SK-N-SH treated with all-trans-retinoic acid at 6 μM for 48 hours (cell line): ENCODE measurements around the gene PFKL.
"Not testable (repeated sequence)": the region's sequence is repeated elsewhere in the genome, so short reads cannot be mapped to it uniquely, and the experiment has no call there.

ENCODE experiments used
- ATAC-seq: fragments of 200-7000 bp; cut with Tn5 transposase; 3 replicates; pipeline ENCODE4 v1.9.1; 2020; ENCODE audit warnings: mild to moderate bottlenecking, moderate library complexity
- ARNTL ChIP-seq: fragments of 450-650 bp; formaldehyde crosslinking; IDR thresholded peaks from 2 replicates; pipeline ENCODE4 v1.5.0; 2020; ENCODE audit warnings: low read depth, mild to moderate bottlenecking, moderate library complexity, borderline replicate concordance
- BACH2 ChIP-seq: fragments of 250-450 bp; sonication (Bioruptor Pico); IDR thresholded peaks from 2 replicates; pipeline ENCODE4 v1.9.0; 2021; ENCODE audit warnings: mild to moderate bottlenecking, borderline replicate concordance
- CSDC2 ChIP-seq: fragments of 250-450 bp; sonication (Bioruptor Pico); IDR thresholded peaks from 2 replicates; pipeline ENCODE4 v1.5.0; 2020; ENCODE audit warnings: mild to moderate bottlenecking, moderate library complexity
- ESRRG ChIP-seq: fragments of 250-450 bp; sonication (Bioruptor Pico); IDR thresholded peaks from 2 replicates; pipeline ENCODE4 v1.6.1; 2021; ENCODE audit warnings: mild to moderate bottlenecking
- GLIS3 ChIP-seq: fragments of 250-450 bp; sonication (Bioruptor Pico); IDR thresholded peaks from 2 replicates; pipeline ENCODE4 v1.5.0; 2020; ENCODE audit warnings: mild to moderate bottlenecking, moderate library complexity
- ISL1 ChIP-seq: fragments of 250-450 bp; sonication (Bioruptor Pico); IDR thresholded peaks from 2 replicates; pipeline ENCODE4 v2.1.2; 2022; ENCODE audit warnings: mild to moderate bottlenecking, moderate library complexity
- OSR1 ChIP-seq: fragments of 250-450 bp; sonication (Bioruptor Pico); IDR thresholded peaks from 2 replicates; pipeline ENCODE4 v1.8.0; 2022; ENCODE audit warnings: moderate library complexity, mild to moderate bottlenecking, inconsistent platforms
- PPARA ChIP-seq: fragments of 250-450 bp; sonication (Bioruptor Pico); IDR thresholded peaks from 2 replicates; pipeline ENCODE4 v1.5.0; 2020; ENCODE audit warnings: mild to moderate bottlenecking, borderline replicate concordance
- RARB ChIP-seq: fragments of 250-450 bp; sonication (Bioruptor Pico); IDR thresholded peaks from 2 replicates; pipeline ENCODE4 v1.8.0; 2021; ENCODE audit warnings: mild to moderate bottlenecking, moderate library complexity
- SNAI2 ChIP-seq: fragments of 250-450 bp; sonication (Bioruptor Pico); IDR thresholded peaks from 2 replicates; pipeline ENCODE4 v1.5.0; 2020; ENCODE audit warnings: mild to moderate bottlenecking, moderate library complexity
- TCF4 ChIP-seq: fragments of 250-450 bp; sonication (Bioruptor Pico); IDR thresholded peaks from 2 replicates; pipeline ENCODE4 v1.8.0; 2021; ENCODE audit warnings: mild to moderate bottlenecking, moderate library complexity, borderline replicate concordance
- TOX ChIP-seq: fragments of 250-450 bp; sonication (Bioruptor Pico); IDR thresholded peaks from 2 replicates; pipeline ENCODE4 v1.8.0; 2021; ENCODE audit warnings: mild to moderate bottlenecking, moderate library complexity, borderline replicate concordance
- ZFP3 ChIP-seq: fragments of 250-450 bp; sonication (Bioruptor Pico); IDR thresholded peaks from 2 replicates; pipeline ENCODE4 v1.5.0; 2020; ENCODE audit warnings: mild to moderate bottlenecking, moderate library complexity
- ZFP30 ChIP-seq: fragments of 450-650 bp; formaldehyde crosslinking; IDR thresholded peaks from 2 replicates; pipeline ENCODE4 v1.5.0; 2022; ENCODE audit warnings: mild to moderate bottlenecking, moderate library complexity
- ZNF565 ChIP-seq: fragments of 450-650 bp; formaldehyde crosslinking; conservative IDR thresholded peaks from 2 replicates; pipeline ENCODE4 v1.5.0; 2020; ENCODE audit warnings: low read depth, mild to moderate bottlenecking, moderate library complexity
- ZNF70 ChIP-seq: fragments of 450-650 bp; formaldehyde crosslinking; IDR thresholded peaks from 2 replicates; pipeline ENCODE4 v1.5.0; 2020; ENCODE audit warnings: mild to moderate bottlenecking, moderate library complexity
- ZNF8 ChIP-seq: fragments of 450-650 bp; formaldehyde crosslinking; IDR thresholded peaks from 2 replicates; pipeline ENCODE4 v1.5.0; 2020; ENCODE audit warnings: mild to moderate bottlenecking, moderate library complexity
- TF ChIP-seq, protein P1 (sequence below): fragments of 250-450 bp; sonication (Bioruptor Pico); IDR thresholded peaks from 2 replicates; pipeline ENCODE4 v1.5.1; 2020; ENCODE audit warnings: low read depth, mild to moderate bottlenecking, moderate library complexity
- TF ChIP-seq, protein P2 (sequence below): fragments of 250-450 bp; sonication (Bioruptor Pico); IDR thresholded peaks from 2 replicates; pipeline ENCODE4 v1.5.0; 2020; ENCODE audit warnings: mild to moderate bottlenecking, moderate library complexity
- TF ChIP-seq, protein P3 (sequence below): fragments of 250-450 bp; sonication (Bioruptor Pico); IDR thresholded peaks from 2 replicates; pipeline ENCODE4 v1.8.0; 2021; ENCODE audit warnings: low read depth, mild to moderate bottlenecking, moderate library complexity, borderline replicate concordance
- TF ChIP-seq, protein P4 (sequence below): fragments of 250-450 bp; sonication (Bioruptor Pico); IDR thresholded peaks from 2 replicates; pipeline ENCODE4 v1.5.1; 2021; ENCODE audit warnings: mild to moderate bottlenecking, moderate library complexity

PFKL gene

DNA sequence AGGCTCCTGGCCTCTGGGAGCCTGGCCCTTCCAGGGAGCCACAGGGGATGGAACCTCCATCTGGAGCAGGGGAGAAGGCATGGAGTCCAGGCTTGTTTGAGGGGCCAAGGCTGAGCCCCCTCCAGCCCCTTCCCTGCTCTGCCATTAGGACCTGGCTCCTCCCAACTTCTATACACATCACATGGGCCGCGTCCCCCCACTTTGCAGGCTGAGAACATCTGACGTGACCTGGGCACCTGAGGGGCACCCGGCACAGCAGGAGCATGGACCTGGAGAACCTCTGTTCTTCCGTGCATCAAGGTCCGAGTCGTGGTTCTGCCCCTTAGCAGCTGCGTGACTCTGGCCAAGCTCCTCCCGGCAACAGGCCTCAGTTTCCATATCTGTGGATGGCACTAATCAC is 18.1 kb upstream of the PFKL start:
- TF ChIP-seq ZFP3 (CRISPR knock-in tag) (no peak), OSR1 (CRISPR knock-in tag) (no peak), PPARA (no peak), TCF4 (CRISPR knock-in tag) (no peak), TOX (CRISPR knock-in tag) (no peak), ISL1 (CRISPR knock-in tag) (no peak), BACH2 (CRISPR knock-in tag) (no peak), RARB (CRISPR knock-in tag) (no peak), ZNF8 (no peak), ESRRG (CRISPR knock-in tag) (no peak)
- TF ChIP-seq, protein P1, sequence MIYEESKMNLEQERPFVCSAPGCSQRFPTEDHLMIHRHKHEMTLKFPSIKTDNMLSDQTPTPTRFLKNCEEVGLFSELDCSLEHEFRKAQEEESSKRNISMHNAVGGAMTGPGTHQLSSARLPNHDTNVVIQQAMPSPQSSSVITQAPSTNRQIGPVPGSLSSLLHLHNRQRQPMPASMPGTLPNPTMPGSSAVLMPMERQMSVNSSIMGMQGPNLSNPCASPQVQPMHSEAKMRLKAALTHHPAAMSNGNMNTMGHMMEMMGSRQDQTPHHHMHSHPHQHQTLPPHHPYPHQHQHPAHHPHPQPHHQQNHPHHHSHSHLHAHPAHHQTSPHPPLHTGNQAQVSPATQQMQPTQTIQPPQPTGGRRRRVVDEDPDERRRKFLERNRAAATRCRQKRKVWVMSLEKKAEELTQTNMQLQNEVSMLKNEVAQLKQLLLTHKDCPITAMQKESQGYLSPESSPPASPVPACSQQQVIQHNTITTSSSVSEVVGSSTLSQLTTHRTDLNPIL (CRISPR knock-in tag) = no peak
- TF ChIP-seq, protein P2, sequence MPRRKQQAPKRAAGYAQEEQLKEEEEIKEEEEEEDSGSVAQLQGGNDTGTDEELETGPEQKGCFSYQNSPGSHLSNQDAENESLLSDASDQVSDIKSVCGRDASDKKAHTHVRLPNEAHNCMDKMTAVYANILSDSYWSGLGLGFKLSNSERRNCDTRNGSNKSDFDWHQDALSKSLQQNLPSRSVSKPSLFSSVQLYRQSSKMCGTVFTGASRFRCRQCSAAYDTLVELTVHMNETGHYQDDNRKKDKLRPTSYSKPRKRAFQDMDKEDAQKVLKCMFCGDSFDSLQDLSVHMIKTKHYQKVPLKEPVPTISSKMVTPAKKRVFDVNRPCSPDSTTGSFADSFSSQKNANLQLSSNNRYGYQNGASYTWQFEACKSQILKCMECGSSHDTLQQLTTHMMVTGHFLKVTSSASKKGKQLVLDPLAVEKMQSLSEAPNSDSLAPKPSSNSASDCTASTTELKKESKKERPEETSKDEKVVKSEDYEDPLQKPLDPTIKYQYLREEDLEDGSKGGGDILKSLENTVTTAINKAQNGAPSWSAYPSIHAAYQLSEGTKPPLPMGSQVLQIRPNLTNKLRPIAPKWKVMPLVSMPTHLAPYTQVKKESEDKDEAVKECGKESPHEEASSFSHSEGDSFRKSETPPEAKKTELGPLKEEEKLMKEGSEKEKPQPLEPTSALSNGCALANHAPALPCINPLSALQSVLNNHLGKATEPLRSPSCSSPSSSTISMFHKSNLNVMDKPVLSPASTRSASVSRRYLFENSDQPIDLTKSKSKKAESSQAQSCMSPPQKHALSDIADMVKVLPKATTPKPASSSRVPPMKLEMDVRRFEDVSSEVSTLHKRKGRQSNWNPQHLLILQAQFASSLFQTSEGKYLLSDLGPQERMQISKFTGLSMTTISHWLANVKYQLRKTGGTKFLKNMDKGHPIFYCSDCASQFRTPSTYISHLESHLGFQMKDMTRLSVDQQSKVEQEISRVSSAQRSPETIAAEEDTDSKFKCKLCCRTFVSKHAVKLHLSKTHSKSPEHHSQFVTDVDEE (CRISPR knock-in tag) = no peak
- no peak for ATAC-seq

DNA sequence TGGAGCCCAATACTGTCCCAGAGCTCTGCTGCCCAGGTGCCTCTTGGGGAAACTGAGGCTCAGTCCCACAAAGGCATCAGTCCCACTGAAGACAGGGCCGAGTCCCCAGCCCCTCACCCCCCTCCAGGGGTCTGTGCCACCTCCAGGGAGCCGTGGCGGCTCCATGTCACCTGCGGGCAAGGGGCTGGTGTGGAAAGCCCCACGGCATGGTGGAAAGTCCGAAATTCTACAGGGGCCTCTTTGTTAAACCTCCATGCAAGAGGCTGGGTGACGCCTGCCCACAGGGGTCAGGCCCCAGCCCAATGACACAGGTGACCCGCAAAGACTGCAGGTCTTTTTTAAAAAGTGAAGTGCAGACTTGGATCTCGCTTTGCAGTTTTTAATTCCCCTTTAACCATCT is 17.5 kb upstream of the PFKL start:
- ATAC-seq = no peak
- no peak for TF ChIP-seq GLIS3 (CRISPR knock-in tag)
- TF ChIP-seq ZNF70 = no peak
- TF ChIP-seq SNAI2 (CRISPR knock-in tag) = no peak
- TF ChIP-seq ZNF565 (CRISPR knock-in tag) = no peak
- no peak for TF ChIP-seq ZFP30 (CRISPR knock-in tag)
- TF ChIP-seq BACH2 (CRISPR knock-in tag) = no peak
- TF ChIP-seq OSR1 (CRISPR knock-in tag) = no peak
- no peak for TF ChIP-seq PPARA
- no peak for TF ChIP-seq ESRRG (CRISPR knock-in tag)
- TF ChIP-seq, protein P2 (CRISPR knock-in tag) = no peak
- no peak for TF ChIP-seq ZNF8
- no peak for TF ChIP-seq RARB (CRISPR knock-in tag)
- TF ChIP-seq ISL1 (CRISPR knock-in tag) = no peak
- TF ChIP-seq, all 23 proteins: peak for 0

DNA sequence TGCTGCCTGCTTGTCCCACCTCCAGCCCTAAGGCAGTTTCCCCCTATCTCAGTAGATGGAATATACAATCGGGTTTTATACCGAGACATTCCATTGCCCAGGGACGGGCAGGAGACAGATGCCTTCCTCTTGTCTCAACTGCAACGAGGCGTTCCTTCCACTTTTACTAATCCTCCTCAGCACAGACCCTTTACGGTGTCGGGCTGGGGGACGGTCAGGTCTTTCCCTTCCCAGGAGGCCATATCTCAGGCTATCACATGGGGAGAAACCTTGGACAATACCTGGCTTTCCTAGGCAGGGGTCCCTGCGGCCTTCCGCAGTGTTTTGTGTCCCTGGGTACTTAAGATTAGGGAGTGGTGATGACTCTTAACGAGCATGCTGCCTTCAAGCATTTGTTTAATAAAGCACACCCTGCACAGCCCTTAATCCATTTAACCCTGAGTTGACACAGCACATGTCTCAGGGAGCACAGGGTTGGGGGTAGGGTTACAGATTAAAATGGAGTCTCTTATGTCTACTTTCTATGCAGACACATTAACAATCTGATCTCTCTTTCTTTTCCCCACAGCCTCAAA is 16.6 kb upstream of the PFKL start:
- not testable (repeated sequence) for ATAC-seq

DNA sequence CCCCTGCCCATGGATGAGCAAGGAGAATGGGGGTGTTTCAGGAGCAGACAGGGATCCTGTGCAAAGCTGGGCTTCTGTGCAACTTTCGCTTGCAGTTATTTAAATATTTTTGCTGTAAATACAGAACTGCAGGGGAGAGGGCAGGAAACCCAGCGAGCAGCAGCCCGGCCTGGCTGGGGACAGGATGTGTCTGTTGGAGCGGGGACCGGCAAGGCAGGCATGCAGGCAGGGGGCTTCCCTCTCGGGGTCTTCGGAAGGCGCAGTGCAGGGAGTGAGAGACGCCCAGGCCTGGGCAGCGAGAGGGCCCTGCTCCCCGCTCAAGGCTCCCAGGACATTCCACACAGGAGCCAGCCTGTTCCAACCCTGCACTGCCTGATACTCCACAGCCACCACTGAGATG is 15.9 kb upstream of the PFKL start:
- no peak for ATAC-seq
- TF ChIP-seq, protein P3, sequence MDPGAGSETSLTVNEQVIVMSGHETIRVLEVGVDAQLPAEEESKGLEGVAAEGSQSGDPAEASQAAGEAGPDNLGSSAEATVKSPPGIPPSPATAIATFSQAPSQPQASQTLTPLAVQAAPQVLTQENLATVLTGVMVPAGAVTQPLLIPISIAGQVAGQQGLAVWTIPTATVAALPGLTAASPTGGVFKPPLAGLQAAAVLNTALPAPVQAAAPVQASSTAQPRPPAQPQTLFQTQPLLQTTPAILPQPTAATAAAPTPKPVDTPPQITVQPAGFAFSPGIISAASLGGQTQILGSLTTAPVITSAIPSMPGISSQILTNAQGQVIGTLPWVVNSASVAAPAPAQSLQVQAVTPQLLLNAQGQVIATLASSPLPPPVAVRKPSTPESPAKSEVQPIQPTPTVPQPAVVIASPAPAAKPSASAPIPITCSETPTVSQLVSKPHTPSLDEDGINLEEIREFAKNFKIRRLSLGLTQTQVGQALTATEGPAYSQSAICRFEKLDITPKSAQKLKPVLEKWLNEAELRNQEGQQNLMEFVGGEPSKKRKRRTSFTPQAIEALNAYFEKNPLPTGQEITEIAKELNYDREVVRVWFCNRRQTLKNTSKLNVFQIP = no peak
- TF ChIP-seq, protein P1 (CRISPR knock-in tag) = no peak
- no peak for TF ChIP-seq ARNTL
- TF ChIP-seq ZFP30 (CRISPR knock-in tag) = no peak
- TF ChIP-seq ZNF70 = no peak
- no peak for TF ChIP-seq OSR1 (CRISPR knock-in tag)
- TF ChIP-seq, protein P4, sequence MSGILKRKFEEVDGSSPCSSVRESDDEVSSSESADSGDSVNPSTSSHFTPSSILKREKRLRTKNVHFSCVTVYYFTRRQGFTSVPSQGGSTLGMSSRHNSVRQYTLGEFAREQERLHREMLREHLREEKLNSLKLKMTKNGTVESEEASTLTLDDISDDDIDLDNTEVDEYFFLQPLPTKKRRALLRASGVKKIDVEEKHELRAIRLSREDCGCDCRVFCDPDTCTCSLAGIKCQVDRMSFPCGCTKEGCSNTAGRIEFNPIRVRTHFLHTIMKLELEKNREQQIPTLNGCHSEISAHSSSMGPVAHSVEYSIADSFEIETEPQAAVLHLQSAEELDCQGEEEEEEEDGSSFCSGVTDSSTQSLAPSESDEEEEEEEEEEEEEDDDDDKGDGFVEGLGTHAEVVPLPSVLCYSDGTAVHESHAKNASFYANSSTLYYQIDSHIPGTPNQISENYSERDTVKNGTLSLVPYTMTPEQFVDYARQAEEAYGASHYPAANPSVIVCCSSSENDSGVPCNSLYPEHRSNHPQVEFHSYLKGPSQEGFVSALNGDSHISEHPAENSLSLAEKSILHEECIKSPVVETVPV (CRISPR knock-in tag) = no peak
- TF ChIP-seq CSDC2 = no peak
- no peak for TF ChIP-seq SNAI2 (CRISPR knock-in tag)
- TF ChIP-seq BACH2 (CRISPR knock-in tag) = no peak
